Measurements from ENCODE around the gene SERPINA3. TPM values are rescaled to one million over a fixed set of nuclear protein-coding genes. Genes with fewer than 3 reads are reported as not detected.

Gene SERPINA3
- total RNA-seq, 1 experiment from 2014 or later: 2.3 TPM

DNA sequence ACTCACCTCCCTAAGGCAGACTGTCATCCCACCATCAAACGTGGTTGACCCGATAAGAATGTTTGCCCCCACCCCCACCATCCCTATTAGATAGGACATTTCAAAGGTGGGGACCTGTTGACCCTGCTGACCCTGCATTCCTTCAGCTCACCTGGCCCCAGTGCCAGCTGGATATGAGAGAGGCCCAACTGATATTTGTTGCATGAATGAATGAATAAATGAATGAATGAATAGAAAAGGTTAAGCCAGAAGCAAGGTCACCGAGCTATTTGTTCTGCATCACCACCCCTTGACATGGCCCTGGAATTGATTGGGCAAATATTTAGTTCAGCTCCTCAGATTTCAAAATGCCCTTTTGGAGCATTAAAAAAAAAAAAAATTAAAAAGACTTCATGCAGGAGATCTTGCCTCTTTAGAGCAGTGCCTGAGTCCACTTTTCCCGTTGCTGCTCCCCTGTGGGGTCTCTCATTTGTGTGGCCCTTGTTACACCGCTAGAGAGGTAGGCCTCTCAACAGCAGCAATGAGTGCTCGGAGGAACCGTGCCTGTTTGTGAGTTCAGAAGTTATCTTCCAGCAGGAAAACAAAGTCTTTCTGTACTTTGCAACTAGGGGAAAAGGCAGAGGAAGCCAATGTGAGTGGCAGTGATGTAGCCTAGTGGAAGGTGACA is 39.4 kb upstream of the SERPINA3 start:
- Histone ChIP-seq H3K4me1 (peaks cover 26% of the 10 kb centered on the region), H3K4me3 (ENCODE audit: low read depth, low read length) (no peak overlapping the region), H3K36me3 (ENCODE audit: control insufficient read depth, insufficient read depth, low read length) (no peaks in the 10 kb centered on the region), H3K9me3 (no peaks in the 10 kb centered on the region), H3K27me3 (replicated peaks; ENCODE audit: control insufficient read depth, insufficient read depth, low read length) (no peaks in the 10 kb centered on the region)
- ChIA-PET CTCF (no interaction called here), POLR2A (no interaction called here)
- BruUV-seq (replicated peaks): no TSS peak
- Mint-ChIP-seq H3K4me1 (ENCODE audit: low read depth, unreplicated experiment) (peaks cover 7% of the 10 kb centered on the region), H3K4me3 (ENCODE audit: unreplicated experiment) (peak overlapping the region; percentile 9), H3K27me3 (ENCODE audit: insufficient read depth, unreplicated experiment) (no peaks in the 10 kb centered on the region), H3K27ac (ENCODE audit: unreplicated experiment) (peak overlapping the region; percentile 77), H3K36me3 (ENCODE audit: insufficient read depth, unreplicated experiment) (no peaks in the 10 kb centered on the region), H3K9me3 (ENCODE audit: unreplicated experiment) (no peaks in the 10 kb centered on the region)
- TF ChIP-seq, protein P1, sequence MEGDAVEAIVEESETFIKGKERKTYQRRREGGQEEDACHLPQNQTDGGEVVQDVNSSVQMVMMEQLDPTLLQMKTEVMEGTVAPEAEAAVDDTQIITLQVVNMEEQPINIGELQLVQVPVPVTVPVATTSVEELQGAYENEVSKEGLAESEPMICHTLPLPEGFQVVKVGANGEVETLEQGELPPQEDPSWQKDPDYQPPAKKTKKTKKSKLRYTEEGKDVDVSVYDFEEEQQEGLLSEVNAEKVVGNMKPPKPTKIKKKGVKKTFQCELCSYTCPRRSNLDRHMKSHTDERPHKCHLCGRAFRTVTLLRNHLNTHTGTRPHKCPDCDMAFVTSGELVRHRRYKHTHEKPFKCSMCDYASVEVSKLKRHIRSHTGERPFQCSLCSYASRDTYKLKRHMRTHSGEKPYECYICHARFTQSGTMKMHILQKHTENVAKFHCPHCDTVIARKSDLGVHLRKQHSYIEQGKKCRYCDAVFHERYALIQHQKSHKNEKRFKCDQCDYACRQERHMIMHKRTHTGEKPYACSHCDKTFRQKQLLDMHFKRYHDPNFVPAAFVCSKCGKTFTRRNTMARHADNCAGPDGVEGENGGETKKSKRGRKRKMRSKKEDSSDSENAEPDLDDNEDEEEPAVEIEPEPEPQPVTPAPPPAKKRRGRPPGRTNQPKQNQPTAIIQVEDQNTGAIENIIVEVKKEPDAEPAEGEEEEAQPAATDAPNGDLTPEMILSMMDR (IDR thresholded peaks at IDR 0.05; ENCODE audit: insufficient read depth in 1 of 2, low read depth in 1 of 2, low read length in 1 of 2, severe bottlenecking in 1 of 2, unreplicated experiment in 1 of 2): no peak
- intact Hi-C loops (cut with micrococcal nuclease; ENCODE audit: unreplicated experiment): loop anchor here (2.0 kb wide), 1 partner anchor 22 kb away; no protein-coding TSS in a partner anchor
- peak; percentile 57 to 75 for DNase-seq

DNA sequence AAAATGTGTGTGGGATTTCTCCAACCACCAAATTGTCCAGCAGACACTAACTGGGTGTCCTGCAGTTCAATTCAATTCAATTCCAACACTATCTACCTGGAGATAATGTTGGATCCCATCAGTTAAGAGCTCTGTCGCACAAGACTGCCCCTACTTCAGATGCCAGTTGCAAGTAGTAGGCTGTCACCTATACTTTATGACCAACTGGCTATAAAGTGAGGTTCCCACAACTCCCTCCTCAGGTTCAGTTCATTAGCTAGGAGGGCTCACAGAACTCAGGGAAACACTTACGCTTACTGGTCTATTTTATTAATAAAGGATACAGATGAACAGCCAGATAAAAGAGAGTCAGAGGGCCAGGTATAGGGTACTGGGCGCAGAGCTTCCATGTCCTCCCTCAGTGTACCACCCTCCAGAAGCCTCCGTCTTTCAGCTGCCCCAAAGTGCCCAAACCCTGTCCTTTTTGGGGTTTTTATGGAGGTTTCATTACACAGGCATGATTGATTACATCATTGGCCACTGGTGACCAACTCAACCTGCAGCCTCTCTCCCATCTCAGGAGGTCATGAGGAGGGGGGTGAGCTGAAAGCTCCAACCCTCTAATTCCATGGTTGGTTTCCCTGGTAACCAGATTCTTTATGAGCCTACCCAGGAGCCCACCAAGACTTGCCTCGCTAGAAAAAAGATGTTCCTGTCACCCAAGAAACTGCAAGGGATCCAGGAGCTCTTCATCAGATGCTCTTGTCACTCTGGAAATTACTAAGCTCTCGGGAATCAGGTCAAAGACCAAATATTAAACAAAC is 38.5 kb upstream of the SERPINA3 start:
- Histone ChIP-seq H3K36me3 (ENCODE audit: control insufficient read depth, insufficient read depth, low read length) (no peaks in the 10 kb centered on the region), H3K27me3 (replicated peaks; ENCODE audit: control insufficient read depth, insufficient read depth, low read length) (no peaks in the 10 kb centered on the region), H3K4me1 (peaks cover 26% of the 10 kb centered on the region), H3K9me3 (no peaks in the 10 kb centered on the region), H3K4me3 (ENCODE audit: low read depth, low read length) (no peak overlapping the region)
- ChIA-PET POLR2A (interaction anchor here (0.5 kb wide), 1 partner anchor 508 kb away, joined by 3 read pairs; no protein-coding TSS in a partner anchor), CTCF (interaction anchor here (0.6 kb wide), 1 partner anchor 393 kb away, joined by 3 read pairs; no protein-coding TSS in a partner anchor)
- Mint-ChIP-seq H3K27ac (ENCODE audit: unreplicated experiment) (peak overlapping the region; percentile 53), H3K4me3 (ENCODE audit: unreplicated experiment) (no peak overlapping the region), H3K4me1 (ENCODE audit: low read depth, unreplicated experiment) (peaks cover 7% of the 10 kb centered on the region), H3K27me3 (ENCODE audit: insufficient read depth, unreplicated experiment) (no peaks in the 10 kb centered on the region), H3K9me3 (ENCODE audit: unreplicated experiment) (no peaks in the 10 kb centered on the region), H3K36me3 (ENCODE audit: insufficient read depth, unreplicated experiment) (no peaks in the 10 kb centered on the region)
- BruUV-seq (replicated peaks): no TSS peak
- TF ChIP-seq, protein P1 (IDR thresholded peaks at IDR 0.05; ENCODE audit: insufficient read depth in 1 of 2, low read depth in 1 of 2, low read length in 1 of 2, severe bottlenecking in 1 of 2, unreplicated experiment in 1 of 2): no peak
- no peak for DNase-seq
- intact Hi-C loops (cut with micrococcal nuclease; ENCODE audit: unreplicated experiment): loop anchor here (2.0 kb wide), 1 partner anchor 21 kb away; no protein-coding TSS in a partner anchor

DNA sequence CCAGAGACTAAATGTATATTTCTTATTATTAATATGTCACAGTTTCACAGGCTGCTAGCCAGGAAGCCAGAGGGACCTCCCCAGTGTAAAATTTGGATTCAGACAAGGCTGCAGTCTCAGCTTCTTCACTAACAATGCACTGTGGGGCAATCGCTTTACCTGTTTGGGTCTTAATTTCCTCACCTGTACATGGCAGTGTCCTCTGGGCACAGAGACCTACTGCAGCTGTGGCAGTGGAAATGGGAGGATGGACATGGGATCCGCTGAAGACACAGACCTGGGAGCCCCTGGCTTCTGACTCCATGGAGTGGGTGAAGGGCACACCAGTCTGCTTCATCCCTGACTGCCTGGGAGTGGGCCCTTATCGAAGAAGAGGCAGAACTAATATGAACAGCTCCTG is 37.9 kb upstream of the SERPINA3 start:
- H3K4me3 ChIP-seq (ENCODE audit: low read depth, low read length): no peak overlapping the region
- intact Hi-C loops (cut with micrococcal nuclease; ENCODE audit: unreplicated experiment): no loop called here
- TF ChIP-seq, protein P1 (IDR thresholded peaks at IDR 0.05; ENCODE audit: insufficient read depth in 1 of 2, low read depth in 1 of 2, low read length in 1 of 2, severe bottlenecking in 1 of 2, unreplicated experiment in 1 of 2): no peak
- H3K36me3 ChIP-seq (ENCODE audit: control insufficient read depth, insufficient read depth, low read length): no peaks in the 10 kb centered on the region
- CTCF ChIA-PET: interaction anchor here (0.6 kb wide), 1 partner anchor 394 kb away, joined by 3 read pairs; no protein-coding TSS in a partner anchor
- H3K27me3 ChIP-seq (replicated peaks; ENCODE audit: control insufficient read depth, insufficient read depth, low read length): no peaks in the 10 kb centered on the region
- no peaks in the 10 kb centered on the region for H3K27me3 Mint-ChIP-seq (ENCODE audit: insufficient read depth, unreplicated experiment)
- no TSS peak for BruUV-seq (replicated peaks)
- POLR2A ChIA-PET: interaction anchor here (0.5 kb wide), 1 partner anchor 507 kb away, joined by 3 read pairs; no protein-coding TSS in a partner anchor
- no peaks in the 10 kb centered on the region for H3K36me3 Mint-ChIP-seq (ENCODE audit: insufficient read depth, unreplicated experiment)
- no peak overlapping the region for H3K4me3 Mint-ChIP-seq (ENCODE audit: unreplicated experiment)
- peaks cover 6% of the 10 kb centered on the region for H3K9me3 Mint-ChIP-seq (ENCODE audit: unreplicated experiment)
- H3K9me3 ChIP-seq: no peaks in the 10 kb centered on the region
- no peak overlapping the region for H3K27ac Mint-ChIP-seq (ENCODE audit: unreplicated experiment)
- peaks cover 26% of the 10 kb centered on the region for H3K4me1 ChIP-seq
- H3K4me1 Mint-ChIP-seq (ENCODE audit: low read depth, unreplicated experiment): peaks cover 7% of the 10 kb centered on the region
- no peak for DNase-seq

Measured in Caco-2 (cell line).